ENCODE results near the gene MTSS2. TPM values are rescaled to one million over a fixed set of nuclear protein-coding genes. Genes with fewer than 3 reads are reported as not detected.

MTSS2 gene
- polyA plus RNA-seq, 1 donor from 2014 or later: 20.4 TPM

GRCh38 chr16:70729292-70729691 lies 43.4 kb upstream of the MTSS2 start:
- H2AFZ ChIP-seq (ENCODE audit: low read depth, low read length): no peak overlapping the region
- no peak overlapping the region for H3K27ac ChIP-seq (ENCODE audit: low read length)

GRCh38 chr16:70728150-70728549 lies 42.3 kb upstream of the MTSS2 start:
- Histone ChIP-seq H3K27me3 (ENCODE audit: insufficient read depth, low read depth, low read length) (no peaks in the 10 kb centered on the region), H3F3A (ENCODE audit: insufficient read depth, low read length, poor library complexity, severe bottlenecking) (no peaks in the 10 kb centered on the region), H3K9me3 (ENCODE audit: low read length) (no peaks in the 10 kb centered on the region), H3K9ac (ENCODE audit: low read length) (no peak overlapping the region), H4K20me1 (ENCODE audit: insufficient read depth) (no peaks in the 10 kb centered on the region), H3K4me3 (ENCODE audit: low read length) (no peak overlapping the region), H2AFZ (ENCODE audit: low read depth, low read length) (no peak overlapping the region), H3K27ac (ENCODE audit: low read length) (no peak overlapping the region), H3K9me2 (ENCODE audit: insufficient read depth, low read length) (no peaks in the 10 kb centered on the region), H3K4me2 (ENCODE audit: low read length) (no peak overlapping the region), H3K79me2 (replicated peaks; ENCODE audit: insufficient read depth, low read length) (no peaks in the 10 kb centered on the region), H3K36me3 (ENCODE audit: insufficient read depth, low read length) (no peaks in the 10 kb centered on the region)
- TF ChIP-seq POLR2AphosphoS5 (IDR thresholded peaks at IDR 0.05): no peak
- no peak for TF ChIP-seq REST (IDR thresholded peaks at IDR 0.05; ENCODE audit: borderline replicate concordance)
- TF ChIP-seq MXI1 (conservative IDR thresholded peaks at IDR 0.05; ENCODE audit: poor library complexity, severe bottlenecking): no peak
- no peak for TF ChIP-seq RAD21 (conservative IDR thresholded peaks at IDR 0.05)
- no peak for TF ChIP-seq CTCF (IDR thresholded peaks at IDR 0.05; ENCODE audit: poor library complexity, severe bottlenecking)
- TF ChIP-seq SMC3 (conservative IDR thresholded peaks at IDR 0.05; ENCODE audit: poor library complexity): no peak
- TF ChIP-seq TAF1 (IDR thresholded peaks at IDR 0.05; ENCODE audit: low read depth): no peak

More at GRCh38 chr16:70729292-70729691, 43.4 kb upstream of the MTSS2 start:
- H3K4me2 ChIP-seq (ENCODE audit: low read length): no peak overlapping the region
- H3K9me2 ChIP-seq (ENCODE audit: insufficient read depth, low read length): no peaks in the 10 kb centered on the region
- no peaks in the 10 kb centered on the region for H3F3A ChIP-seq (ENCODE audit: insufficient read depth, low read length, poor library complexity, severe bottlenecking)
- TF ChIP-seq CTCF (IDR thresholded peaks at IDR 0.05; ENCODE audit: poor library complexity, severe bottlenecking) (no peak), MXI1 (conservative IDR thresholded peaks at IDR 0.05; ENCODE audit: poor library complexity, severe bottlenecking) (no peak), SMC3 (conservative IDR thresholded peaks at IDR 0.05; ENCODE audit: poor library complexity) (no peak), TAF1 (IDR thresholded peaks at IDR 0.05; ENCODE audit: low read depth) (no peak), RAD21 (conservative IDR thresholded peaks at IDR 0.05) (no peak), POLR2AphosphoS5 (IDR thresholded peaks at IDR 0.05) (no peak), EP300 (conservative IDR thresholded peaks at IDR 0.05; ENCODE audit: poor library complexity, severe bottlenecking) (no peak), EZH2 (IDR thresholded peaks at IDR 0.05; ENCODE audit: borderline replicate concordance, insufficient read depth, low read length, poor library complexity, severe bottlenecking) (no peak), REST (IDR thresholded peaks at IDR 0.05; ENCODE audit: borderline replicate concordance) (no peak)
- no peaks in the 10 kb centered on the region for H4K20me1 ChIP-seq (ENCODE audit: insufficient read depth)
- no peak overlapping the region for H3K9ac ChIP-seq (ENCODE audit: low read length)
- H3K4me3 ChIP-seq (ENCODE audit: low read length): no peak overlapping the region
- H3K27me3 ChIP-seq (ENCODE audit: insufficient read depth, low read depth, low read length): no peaks in the 10 kb centered on the region
- no peaks in the 10 kb centered on the region for H3K79me2 ChIP-seq (replicated peaks; ENCODE audit: insufficient read depth, low read length)
- no peaks in the 10 kb centered on the region for H3K9me3 ChIP-seq (ENCODE audit: low read length)
- H3K36me3 ChIP-seq (ENCODE audit: insufficient read depth, low read length): no peaks in the 10 kb centered on the region
